GM19351 (cell line): Measurements from ENCODE around the gene ESPN.
"Not testable (repeated sequence)": the region's sequence is repeated elsewhere in the genome, so short reads cannot be mapped to it uniquely, and the experiment has no call there.

Experiments
- ATAC-seq: cut with Tn5 transposase; IDR thresholded peaks from one replicate; pipeline ENCODE4 v1.9.1; 2021; ENCODE audit warnings: mild to moderate bottlenecking, moderate library complexity; ENCODE audit not compliant: unreplicated experiment

The ESPN gene

DNA sequence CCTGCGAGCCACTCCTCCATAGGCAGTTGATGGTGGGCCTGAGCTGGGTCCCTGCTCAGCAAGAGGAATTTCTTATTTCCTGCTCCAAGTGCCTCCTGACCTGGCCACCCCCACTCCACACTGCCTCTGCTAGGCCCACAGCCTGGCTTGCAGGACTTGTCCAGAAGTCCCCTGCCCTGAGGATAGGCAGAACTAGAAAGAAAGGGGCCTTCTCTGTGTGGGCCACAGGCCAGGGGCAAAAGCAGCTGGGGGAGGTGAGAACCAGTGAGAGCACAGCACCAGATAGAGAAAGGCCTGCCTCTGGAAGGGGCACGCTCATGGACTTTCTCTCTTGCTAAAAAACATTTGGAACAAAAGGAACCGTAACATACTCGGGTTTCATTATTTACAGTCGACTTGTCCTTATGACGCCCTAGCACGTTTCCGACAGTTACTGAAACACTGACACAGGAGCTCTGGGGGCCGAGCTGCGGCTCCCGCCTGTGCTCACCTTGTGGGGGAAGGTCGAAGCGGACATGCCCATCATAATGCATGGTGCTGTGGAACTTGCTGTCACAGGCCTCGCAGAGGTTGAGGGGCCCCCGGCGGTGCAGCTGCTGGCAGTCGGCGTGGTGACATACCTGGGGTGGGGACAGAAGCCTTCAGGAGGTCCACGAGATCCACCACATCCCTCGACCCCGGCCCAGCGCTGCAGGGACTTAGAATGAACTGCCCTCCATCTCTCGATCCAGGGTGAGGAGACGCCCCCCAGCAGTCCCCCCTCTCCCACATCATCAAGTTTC is 52.7 kb downstream of the ESPN start:
- no peak for ATAC-seq

DNA sequence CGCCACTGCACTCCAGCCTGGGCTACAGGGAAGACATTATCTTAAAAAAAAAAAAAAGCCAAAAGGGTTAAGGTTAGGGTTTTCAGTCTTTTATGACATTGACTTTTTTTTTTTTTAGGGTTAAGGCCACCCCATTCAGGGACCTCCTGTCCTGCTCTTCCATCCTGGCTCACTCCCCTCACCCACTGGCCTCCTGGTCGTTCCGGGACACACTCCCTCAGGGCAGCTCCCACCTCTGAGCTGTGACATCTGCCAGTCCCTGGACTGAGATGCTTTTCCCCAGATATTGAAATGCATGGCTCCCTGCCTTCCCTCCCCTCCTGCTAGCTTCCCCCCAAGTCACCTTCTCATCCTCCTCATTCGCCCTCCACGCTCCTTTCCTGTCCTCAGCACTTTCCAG is 57.2 kb downstream of the ESPN start:
- ATAC-seq, result no peak

DNA sequence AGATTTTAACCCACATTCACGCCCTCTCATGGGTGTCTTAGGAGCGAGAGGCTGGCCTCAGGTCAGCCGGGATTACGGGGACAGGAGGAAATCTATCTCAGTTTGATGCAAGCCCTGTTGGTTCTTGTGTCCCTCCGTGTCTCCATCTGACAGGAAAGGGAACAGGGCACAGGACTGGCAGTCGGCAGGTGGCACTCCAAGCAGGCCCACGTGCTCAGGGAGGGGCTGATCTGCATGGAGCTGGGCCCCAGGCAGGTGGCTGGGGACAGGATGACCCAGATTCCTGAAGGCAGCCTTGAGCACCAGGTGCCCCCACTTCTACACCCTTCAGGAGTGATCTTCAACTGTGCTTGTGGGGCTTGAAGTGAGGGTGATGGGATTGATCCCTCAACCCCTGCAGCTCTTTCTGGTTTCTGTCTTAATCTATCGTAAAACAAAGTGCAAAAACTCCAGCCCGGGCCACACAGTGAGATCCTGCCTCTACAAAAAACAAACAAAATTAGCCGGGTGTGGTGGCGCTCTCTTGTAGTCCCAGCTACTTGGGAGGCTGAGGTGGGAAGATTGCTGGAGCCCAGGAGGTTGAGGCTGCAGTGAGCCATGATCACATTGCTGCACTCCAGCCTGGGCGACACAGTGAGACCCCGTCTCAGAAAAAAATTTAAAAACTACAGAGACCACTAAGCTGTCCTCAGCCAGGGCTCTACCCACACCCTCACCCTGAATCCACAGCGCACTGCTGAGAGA is 58.6 kb downstream of the ESPN start:
- no peak for ATAC-seq

DNA sequence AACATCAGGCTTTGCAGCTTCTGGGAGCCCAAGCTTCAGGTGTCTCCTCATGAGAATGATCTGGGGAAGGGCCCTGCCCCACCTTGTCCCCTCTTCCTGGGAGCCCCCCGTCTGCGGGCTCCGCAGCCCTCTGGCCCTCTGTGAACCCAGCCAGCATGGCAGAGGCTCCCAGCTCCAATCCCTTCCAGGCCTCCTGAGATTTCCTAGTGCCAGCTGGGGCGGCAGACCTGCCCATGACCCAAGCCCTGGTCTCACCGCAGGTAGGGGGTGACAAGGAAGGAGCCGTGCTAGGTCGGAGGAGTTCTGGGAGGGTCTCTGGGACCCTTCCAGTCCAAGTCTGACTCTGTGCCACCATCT is 59.2 kb downstream of the ESPN start:
- ATAC-seq, result no peak

DNA sequence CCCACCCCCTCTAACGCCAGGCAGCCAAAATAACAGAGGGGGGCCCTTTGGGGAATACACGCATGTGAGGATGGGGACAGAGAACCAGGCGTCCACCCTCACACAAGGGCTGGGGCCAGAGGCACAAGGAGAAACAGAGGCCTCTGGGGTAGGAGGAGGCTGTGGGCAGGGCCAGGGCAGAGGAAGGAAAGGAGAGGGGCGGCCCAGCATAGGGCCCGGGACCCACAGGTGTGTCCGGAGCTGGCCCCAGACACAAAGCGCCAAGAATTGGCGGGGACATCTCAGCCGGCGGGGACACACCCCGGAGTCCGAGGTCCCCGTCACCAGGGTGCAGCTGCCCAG is 60.2 kb downstream of the ESPN start:
- no peak for ATAC-seq

DNA sequence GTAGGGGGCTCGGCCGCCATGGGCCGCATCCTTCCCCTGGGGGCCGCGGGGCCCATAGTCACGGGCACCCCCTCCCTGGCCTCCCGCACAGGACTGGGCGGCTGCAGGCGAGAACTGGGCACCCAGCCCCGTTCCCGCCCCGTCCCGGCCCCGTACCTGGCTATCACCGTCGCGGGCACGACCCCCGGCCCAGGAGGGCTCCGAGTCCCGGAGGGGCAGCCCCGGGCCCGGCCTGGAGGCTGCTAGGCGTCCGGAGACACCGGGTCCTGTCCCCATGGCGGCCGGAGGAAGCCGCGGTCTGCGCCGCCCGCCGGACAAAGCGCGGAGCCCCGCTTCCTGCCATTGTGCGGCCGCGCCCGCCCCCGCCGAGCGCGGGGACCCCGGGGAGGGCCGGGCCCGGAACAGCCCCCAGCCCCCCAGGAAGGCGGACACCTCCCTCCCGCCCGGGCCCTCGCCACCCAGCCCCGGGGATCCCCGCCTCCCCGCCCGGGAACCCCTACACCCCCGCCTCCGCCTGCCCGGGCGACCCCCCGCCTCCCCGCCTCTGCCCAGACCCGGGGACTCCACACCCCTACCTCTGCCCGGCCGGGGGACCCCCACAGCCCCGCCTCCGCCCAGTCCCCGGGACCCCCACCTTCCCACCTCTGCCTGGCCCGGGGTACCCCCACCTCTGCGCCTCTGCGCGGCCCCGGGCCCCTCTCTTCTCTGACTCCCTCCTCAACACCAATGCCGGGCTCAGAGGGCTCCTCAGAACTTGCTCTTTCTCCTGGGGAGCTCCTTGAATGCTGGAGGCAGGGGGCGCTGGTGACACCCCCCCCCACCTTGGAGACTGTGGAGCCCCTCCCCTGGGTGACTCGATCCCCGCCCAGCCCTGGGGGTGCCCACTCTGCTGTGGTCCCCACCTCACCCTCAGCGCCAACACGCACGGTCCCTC is 60.9 kb downstream of the ESPN start:
- no peak for ATAC-seq

DNA sequence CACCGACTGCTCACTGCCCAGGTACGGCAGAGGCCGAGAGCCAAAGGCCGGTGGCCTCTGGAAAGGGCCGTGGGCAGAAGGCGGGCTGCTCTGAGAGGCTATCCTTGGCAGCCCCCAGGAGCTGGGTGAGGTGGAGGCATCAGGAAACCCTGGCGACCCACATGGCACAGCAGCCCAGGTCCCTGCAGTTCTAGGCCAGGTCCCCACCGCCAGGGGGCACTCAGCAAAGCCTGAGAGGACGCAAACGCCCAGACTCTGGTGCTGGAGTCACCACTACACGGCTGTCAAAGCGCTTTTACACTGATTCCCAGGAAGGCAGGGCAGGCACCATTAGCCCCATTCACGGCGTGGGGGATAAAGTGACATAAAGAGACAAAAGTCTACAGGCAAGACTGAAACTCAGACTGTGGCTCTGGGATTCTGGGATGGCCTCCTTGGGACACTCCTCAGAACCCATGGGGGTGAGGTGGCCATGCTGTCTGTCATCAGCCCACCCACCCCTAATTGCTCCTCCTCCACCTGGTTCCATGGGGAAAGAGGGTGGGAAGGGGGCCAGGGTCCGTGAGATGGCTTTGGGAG is 61.9 kb downstream of the ESPN start:
- ATAC-seq, result peak; percentile 55

DNA sequence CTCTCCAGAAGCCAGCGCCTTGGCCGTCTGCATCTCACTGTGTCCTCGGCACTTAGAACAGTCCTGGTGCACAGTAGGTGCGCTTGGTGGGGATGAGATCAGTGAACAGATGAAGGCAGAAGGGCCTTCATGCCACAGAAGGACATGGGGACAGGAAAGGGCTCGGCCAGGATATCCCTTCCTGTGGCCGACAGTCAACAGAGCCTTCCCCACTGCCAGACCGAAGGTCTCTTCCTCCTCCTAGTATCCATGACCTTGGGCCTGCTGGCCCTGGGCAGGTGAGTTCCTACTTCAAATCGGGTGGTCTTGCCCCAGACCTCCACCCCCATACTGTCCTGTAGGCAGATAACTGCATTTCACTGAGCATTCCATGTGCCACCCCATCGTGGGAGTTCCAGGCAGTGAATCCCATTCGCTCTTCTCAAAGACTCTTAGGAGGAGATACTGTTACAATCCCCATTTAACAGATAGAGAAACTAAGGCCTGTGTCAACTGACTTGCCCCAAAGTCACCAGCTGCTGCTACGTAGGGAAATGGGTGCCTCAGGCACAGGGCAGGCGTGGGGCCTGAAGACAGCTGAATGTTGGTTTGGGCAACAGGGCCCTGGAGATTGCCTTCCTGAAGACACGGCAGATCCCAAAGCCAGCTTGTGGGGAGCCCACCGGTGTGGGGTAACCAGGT is 63.4 kb downstream of the ESPN start:
- no peak for ATAC-seq

DNA sequence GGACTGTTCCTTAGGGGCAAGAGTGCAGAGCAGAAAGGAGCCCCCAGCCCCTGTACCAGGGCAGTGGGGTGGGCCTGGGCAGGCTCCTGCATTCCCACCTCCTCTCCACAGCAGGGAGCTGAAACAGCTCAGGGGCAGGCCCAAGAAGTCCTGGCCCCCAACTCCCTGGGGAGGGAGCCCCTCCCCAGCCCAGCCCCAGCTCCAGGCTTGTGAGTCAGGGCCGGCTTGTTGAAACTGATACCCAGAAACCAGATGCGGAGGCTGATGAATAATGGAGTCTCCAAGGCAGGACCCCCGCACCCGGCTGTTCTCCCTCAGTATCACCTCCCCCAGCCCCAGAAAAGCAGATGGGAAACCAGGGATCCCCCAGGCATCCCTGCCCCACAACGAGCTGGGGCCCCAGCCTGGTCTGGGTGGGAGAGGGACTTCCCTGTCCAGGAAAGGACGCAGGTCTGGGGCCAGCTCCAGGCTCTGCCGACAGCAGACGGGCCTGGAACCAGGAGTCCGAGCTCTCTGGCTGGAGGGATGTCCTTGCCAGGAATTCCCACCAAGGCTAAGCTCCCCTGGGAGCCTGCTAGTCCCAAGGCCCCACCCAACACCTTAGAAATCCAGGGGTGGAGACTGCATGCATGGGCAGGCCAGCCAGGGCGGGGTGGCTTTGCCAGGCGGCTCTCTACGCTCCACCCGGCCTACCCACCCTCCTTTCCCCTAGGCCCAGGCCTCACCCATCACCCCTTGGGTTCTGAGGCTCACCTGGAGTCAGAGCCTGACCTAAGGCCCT is 64.2 kb downstream of the ESPN start:
- ATAC-seq, result no peak

DNA sequence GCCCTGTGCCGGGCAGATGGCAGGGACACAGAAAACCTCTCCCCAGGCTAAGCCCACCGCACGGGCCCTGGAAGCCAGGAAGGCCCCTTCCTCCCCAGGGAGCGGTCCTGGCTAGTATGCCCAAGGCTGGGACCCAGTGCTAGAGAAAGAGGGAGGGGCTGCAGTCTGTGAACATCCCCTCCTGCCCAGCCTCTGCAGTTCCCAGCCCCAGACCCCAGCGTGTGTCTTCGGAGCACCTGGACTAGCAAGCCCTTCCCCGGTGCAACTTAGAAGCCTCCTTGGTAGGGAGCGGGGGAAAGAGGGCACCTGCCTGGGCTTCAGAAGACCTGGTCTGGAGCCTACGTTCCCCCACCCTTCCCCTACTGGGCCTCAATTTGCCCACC is 64.8 kb downstream of the ESPN start:
- ATAC-seq, result no peak

DNA sequence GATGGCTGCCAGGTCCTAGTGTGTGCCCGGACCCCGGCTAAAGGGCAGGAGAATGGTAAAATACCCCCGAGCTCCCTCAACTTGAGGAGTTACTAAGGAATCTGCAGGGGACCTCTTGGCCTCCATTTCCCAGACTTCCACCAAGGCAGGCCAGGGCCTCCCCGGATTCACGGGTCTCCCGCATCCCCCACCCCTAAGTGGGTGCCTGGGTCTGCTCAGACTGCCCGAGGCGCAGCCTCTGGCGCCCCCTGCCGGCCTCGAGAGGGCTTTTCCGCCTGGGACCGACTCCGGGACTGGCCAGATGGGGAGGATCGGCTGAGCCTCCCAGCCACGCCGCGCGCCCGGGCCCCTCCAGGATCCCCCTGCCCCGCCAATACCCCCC is 65.2 kb downstream of the ESPN start:
- ATAC-seq, result peak; percentile 42

DNA sequence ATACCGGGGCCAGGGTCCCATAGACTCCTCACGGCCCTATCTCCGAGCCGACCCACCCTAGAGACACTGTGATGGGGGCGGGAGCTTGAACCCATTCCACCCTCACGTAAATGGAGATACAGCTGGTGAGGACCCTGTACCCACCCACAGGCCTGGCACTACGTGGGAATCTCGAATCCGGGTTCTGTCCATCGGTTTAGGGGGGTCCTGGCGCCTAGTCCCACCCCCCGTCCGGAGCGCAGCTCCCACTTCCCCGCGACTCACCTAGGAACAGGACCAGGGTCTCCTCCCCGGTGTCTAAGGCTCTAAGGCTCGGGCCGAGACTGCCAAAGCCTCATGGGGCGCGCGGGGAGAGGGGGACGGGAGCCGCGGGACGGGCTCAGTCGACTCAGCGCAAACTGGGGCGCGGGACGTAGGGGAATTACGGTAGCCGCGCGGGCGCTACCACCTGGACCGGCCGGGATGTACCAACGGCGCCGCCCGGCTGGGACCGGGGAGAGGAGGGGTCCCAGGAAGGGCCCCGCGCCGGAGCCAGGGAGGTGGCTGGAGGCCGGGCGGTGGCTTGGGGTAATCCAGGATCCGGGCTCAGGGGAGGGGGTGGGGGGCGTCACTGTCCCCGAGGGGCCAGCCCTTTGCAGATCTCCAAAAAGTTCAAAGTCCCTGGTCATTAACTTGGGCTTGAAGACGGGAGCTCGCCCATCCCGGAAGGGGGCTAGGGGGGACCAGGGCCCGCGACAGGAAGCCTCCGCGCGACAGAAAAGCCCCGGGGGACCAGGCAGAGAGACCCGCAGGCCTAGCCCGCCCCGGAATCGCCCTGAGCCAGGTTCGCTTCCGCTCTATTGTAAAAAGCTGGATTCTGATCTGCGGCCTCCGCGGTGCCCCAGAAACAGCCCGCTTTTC is 65.9 kb downstream of the ESPN start:
- ATAC-seq, result peak; percentile 69

DNA sequence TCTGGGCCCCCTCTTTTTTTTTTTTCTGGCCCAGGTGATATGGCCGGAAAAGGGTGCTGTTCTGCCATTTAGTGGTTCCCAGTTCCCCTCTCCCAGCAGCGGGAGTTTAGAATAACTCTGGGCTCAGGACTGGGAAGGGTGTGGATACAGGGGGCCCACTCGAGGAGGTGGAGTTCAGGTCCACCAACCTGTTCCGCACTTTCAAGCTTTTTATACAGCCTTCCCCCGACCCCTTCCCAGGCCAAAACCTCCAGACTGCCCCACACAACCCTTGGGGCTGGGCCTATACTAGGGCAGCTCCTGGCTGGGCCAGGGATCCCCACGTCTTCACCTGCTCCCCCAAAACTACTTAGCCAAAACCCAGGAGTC is 66.5 kb downstream of the ESPN start:
- ATAC-seq, result no peak

DNA sequence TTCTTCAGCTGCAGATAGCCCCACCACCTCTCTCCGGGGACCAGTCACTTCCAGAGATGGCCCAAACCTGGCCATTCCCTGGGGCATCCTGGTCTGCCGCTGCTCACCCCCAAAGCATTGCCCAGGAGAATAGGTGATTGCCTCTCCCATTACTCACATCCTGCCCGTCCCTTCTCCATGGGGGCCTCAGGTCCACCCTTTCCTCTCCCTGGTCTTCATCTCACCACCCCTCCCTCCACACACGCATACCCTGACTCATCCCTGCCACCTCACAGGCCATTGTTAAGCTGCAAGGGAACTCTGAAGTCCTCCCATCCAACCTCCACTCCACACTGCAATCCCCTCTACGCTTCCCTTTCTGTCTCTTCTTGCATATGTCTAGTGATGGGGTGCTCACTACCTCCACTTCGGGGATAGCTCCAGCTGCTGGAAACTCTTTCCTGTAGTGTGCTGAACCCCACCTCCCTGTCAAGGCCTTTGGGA is 66.9 kb downstream of the ESPN start, which contains the start of gene PLEKHG5:
PLEKHG5 (minus strand) TSS at position 188 of the 483 bp plus-strand sequence. CDS start 14,096 bp downstream, outside the sequence.
- ATAC-seq, result no peak

DNA sequence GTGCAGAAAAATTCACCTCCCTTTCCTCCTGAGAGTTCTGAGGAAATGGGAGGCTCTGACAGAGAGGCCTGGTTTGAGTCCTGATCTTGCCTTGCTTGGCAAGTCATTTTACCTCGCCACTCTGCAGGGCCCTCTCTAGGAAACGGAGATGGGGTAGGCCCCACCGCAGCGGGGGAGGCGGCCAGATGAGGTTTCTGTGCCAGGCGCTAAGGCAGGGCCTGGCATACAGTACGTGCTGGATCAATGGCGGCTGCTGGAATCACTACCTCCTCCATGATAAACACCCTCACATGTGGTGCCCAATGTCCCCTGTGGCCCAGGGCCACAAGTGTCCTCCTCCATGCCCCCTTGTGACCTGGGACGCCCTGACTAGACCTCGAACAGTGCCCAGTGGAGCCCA is 67.4 kb downstream of the ESPN start:
- no peak for ATAC-seq

DNA sequence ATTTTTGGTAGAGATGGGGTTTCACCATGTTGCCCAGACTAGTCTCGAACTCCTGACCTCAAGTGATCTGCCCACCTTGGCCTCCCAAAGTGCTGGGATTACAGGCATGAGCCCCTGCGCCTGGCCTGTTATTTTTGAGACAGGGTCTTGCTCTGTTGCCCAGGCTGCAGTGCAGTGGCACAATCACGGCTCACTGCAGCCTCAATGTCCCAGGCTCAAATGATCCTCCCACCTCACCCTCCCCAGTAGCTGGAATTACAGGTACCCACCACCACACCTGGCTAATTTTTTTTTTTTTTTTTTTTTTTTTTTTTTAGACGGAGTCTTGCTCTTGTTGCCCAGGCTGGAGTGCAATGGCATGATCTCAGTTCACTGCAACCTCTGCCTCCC is 69.3 kb downstream of the ESPN start:
- not testable (repeated sequence) for ATAC-seq

DNA sequence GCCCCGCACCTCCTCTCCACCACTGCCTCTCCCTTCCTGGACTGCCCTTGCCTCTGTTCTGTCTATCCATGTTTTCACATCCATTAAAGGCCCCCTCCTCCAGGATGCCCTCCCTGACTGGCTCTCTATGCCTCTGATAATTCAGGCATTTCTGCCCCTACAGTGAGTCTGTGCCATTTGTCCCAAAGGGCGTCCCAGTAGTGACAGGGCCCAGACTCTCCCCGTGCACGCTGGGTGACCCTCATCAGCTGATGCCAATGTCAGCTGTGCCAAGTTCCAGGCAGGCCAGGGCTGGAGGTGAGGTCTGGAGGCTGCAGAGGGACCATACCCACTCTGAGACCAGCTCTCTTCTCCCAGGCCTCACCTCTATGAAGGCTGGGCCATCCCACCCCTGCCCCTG is 70.1 kb downstream of the ESPN start:
- no peak for ATAC-seq

DNA sequence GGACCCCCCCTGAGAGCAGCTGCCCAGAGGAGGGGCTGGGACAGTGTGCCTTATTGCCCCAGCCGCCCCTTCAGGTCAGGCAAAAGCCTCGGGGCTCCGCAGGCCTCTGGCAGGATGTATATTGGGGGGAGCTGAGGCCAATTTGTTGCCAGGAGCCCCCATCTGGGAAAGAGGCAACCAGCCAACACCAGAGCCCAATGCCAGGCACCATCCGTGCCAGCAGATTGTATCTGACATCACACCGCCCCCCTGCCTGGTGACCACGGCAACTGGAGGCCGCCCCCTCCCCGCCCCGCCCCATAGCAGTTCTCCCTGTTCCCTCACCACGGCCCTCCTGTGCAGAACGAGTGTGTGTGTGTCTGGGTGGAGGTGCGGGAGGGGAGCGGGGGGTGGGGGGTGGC is 70.5 kb downstream of the ESPN start:
- no peak for ATAC-seq
